Heart left ventricle (tissue), 16 donors: ENCODE data around the gene SHISA5. TPM values are rescaled to one million over a fixed set of nuclear protein-coding genes. Genes with fewer than 3 reads are reported as not detected.

Source experiments
- ATAC-seq, 4 donors: fragments of 200-7000 bp; cut with Tn5 transposase; one replicate each; pipeline ENCODE4 v1.9.1; 2020 to 2022; ENCODE audit warnings: moderate library complexity in 4 of 4, mild to moderate bottlenecking in 3 of 4, moderate number of reproducible peaks in 1 of 4
- DNase-seq, 5 donors: peaks; one replicate each; pipeline ENCODE4 v3.0.0-alpha.2; 2020
- H3K27ac ChIP-seq, 12 donors: fragments of 200-600 bp; sonication (generic) in 4 of 12; one replicate each; pipeline versions ENCODE4 v1.5.0 to v1.8.0; 2016 to 2022; ENCODE audit warnings: mild to moderate bottlenecking in 2 of 12
- H3K27me3 ChIP-seq, 9 donors: fragments of 200-600 bp; sonication (generic) in 2 of 9; one replicate each; pipeline versions ENCODE4 v1.5.1 to v1.8.0; 2016 to 2022; ENCODE audit warnings: mild to moderate bottlenecking in 3 of 9
- H3K36me3 ChIP-seq, 9 donors: fragments of 200-600 bp; sonication (generic) in 2 of 9; one replicate each; pipeline versions ENCODE4 v1.5.0 to v1.8.0; 2018 to 2022; ENCODE audit warnings: mild to moderate bottlenecking in 2 of 9
- H3K4me1 ChIP-seq, 12 donors: fragments of 200-600 bp; sonication (generic) in 4 of 12; one replicate each; pipeline versions ENCODE4 v1.5.0 to v1.8.0; 2016 to 2022; ENCODE audit warnings: mild to moderate bottlenecking in 3 of 12
- H3K4me3 ChIP-seq, 12 donors: fragments of 200-600 bp; sonication (generic) in 4 of 12; one replicate each; pipeline versions ENCODE4 v1.5.0 to v1.8.0; 2017 to 2022; ENCODE audit warnings: mild to moderate bottlenecking in 9 of 12, moderate library complexity in 4 of 12
- H3K9me3 ChIP-seq, 12 donors: fragments of 200-600 bp; sonication (generic) in 4 of 12; one replicate each; pipeline versions ENCODE4 v1.5.0 to v1.8.0; 2016 to 2022; ENCODE audit warnings: mild to moderate bottlenecking in 1 of 12
- CTCF ChIP-seq, 12 donors: fragments of 200-600 bp; sonication (generic) in 4 of 12; IDR thresholded peaks; one replicate each; pipeline versions ENCODE4 v1.5.0 to v1.8.0; 2018 to 2022; ENCODE audit warnings: antibody characterized with exemption in 12 of 12, mild to moderate bottlenecking in 5 of 12
- POLR2A ChIP-seq, 2 donors: fragments of 450-650 bp; IDR thresholded peaks; one replicate each; pipeline ENCODE4 v1.6.1; 2017; ENCODE audit warnings: antibody characterized with exemption in 2 of 2, mild to moderate bottlenecking in 2 of 2, moderate library complexity in 2 of 2
- WGBS, 4 donors: extraction: QIAGEN DNeasy Blood & Tissue Kit in 2 of 4; methylation state at CpG; one replicate each; pipeline versions ENCODE4 v1.1.5 to v1.1.7; 2013 to 2018; 5-methylcytosine and 5-hydroxymethylcytosine counted together
- intact Hi-C, 10 donors: fragments of 100-400 bp; cut with DNase I; formaldehyde crosslinking; loops; one replicate each; pipeline versions ENCODE4 v1.11.1 to v1.14.2; 2022
- polyA plus RNA-seq, 2 donors: library from polyadenylated mRNA; stranded (reverse); fragments of 200-250 nt; gene quantifications; one replicate each; pipeline ENCODE4 v1.2.3, GENCODE V29; 2013
- total RNA-seq, 9 donors: library from RNA; depleted of rRNA in 2 of 9; stranded (reverse); fragments of >200 nt in 2 of 9; fragmentation: NEBNext Ultra II Directional in 3 of 9; extraction: Animal tissue kit (Norgen Biotek cat#: 25700) in 3 of 9; gene quantifications; one replicate each; pipeline versions ENCODE4 v1.1.0 to v1.2.4, GENCODE V29; 2016 to 2023
- donor health status: ischemic (EF 13 %, LVEDD 7.1; RV severe dilation, severe dysfunction).
- donor health status: healthy with polysubstance abuse.
- donor health status: DM: no; HTN: yes; CAD: no.
- donor health status: DM: no; HTN: no; CAD: no.
- donor health status: ischemic (EF 25% LVEDD 6.9; RV normal size, moderate dysfunction).
- donor health status: ischemic (EF 25% LVEDD 5.7; RV mildly dilated, moderate dysfunction).
- donor health status: healthy.
- donor health status: DM: yes; HTN: yes; CAD: no.
- donor health status: ischemic (EF 35%, LVEDD 5.7; RV mildly dilated, moderate dysfunction).
- donor health status: nonischemic (EF 11% LVEDD 7.7; RV severe dilation, severe dysfunction).
- donor health status: DM: yes; HTN: yes; CAD: no.
- donor health status: PGD.
- donor health status: ischemic (EF 29% LVEDD 5.4; RV normal size, mild dysfunction).
- donor health status: nonischemic (EF 23%, LVEDD 6.1; RV moderate dilation, normal function).

Gene SHISA5
- total and polyA plus RNA-seq, 11 donors = 25.8 to 124 (median 54.6) TPM

GRCh38 chr3:48473617-48473952 is 30.4 kb downstream of the SHISA5 start:
- no peak for TF ChIP-seq POLR2A (IDR thresholded peaks at IDR 0.05)
- TF ChIP-seq CTCF (IDR thresholded peaks at IDR 0.05) = no peak
- Histone ChIP-seq H3K9me3 (no peaks in the 10 kb centered on the region), H3K27me3 (no peaks in the 10 kb centered on the region), H3K4me3 (peak overlapping the region in 7 of 12 donors; percentile 63 to 88 (median 74)), H3K27ac (peak overlapping the region; percentile 77 to 99 (median 97)), H3K36me3 (peaks cover 0 to 30% (median 10%) of the 10 kb centered on the region in 9 donors), H3K4me1 (peaks cover 9 to 61% (median 49%) of the 10 kb centered on the region in 12 donors)
- 62 to 71% (median 69%) methylated on average over 5 of the region's 5 CpGs for WGBS, 4 donors
- ATAC-seq (no peak), DNase-seq (no peak)
- intact Hi-C loops = loop anchor here in 4 of 10 donors (2.0 to 10.0 kb wide), 3 partner anchors 29 to 211 kb away; partner anchors contain the start of genes SHISA5 (in 2 of the 4) and NCKIPSD (in 1 of the 4)

DNA sequence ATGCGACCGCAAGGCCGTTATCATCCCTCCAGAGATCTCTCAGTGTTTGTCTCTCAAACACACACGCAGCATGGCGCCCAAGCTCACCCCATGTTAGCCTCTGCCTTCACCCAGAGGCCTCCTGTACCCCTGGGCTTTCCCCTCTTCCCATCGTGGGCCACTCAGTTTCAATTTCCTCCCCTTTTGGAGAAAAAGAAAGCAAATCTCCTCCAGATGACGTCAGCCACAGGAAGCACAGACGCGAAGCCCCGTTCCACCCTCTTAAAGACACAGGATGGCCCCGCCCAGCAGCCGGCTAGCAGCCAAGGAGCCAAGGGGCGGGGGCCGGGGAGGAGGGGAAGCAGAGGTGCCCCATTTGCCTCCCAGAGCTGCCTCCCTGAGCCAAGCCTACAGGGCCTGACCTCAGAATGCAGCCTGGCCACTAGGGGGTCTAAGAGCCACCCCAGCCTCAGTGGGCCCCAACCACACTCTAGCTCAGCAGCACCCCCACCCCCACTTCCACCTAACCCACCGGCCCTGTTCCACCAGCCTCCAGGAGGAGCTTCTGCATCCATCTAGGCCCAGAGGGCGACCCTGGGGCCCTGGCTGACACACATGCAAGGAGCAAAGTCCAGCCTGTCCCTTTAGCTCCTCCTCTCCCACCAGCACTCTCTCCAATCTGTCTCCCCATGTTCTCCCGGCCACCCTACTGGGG is 30.9 kb downstream of the SHISA5 start:
- peaks cover 11 to 63% (median 52%) of the 10 kb centered on the region in 12 donors for H3K4me1 ChIP-seq
- peaks cover 0 to 35% (median 14%) of the 10 kb centered on the region in 9 donors for H3K36me3 ChIP-seq
- DNase-seq (peak; percentile 92 to 96 (median 94)), ATAC-seq (peak; percentile 84 to 95 (median 93))
- no peaks in the 10 kb centered on the region for H3K27me3 ChIP-seq
- TF ChIP-seq CTCF (IDR thresholded peaks at IDR 0.05) = peak in 11 of 12 donors; percentile 15 to 63 (median 46)
- peak in 1 of 2 donors; percentile 72 for TF ChIP-seq POLR2A (IDR thresholded peaks at IDR 0.05)
- peak overlapping the region; percentile 77 to 99 (median 97) for H3K27ac ChIP-seq
- intact Hi-C loops = loop anchor here in 4 of 10 donors (2.0 to 10.0 kb wide), 3 partner anchors 30 to 212 kb away; partner anchors contain the start of genes SHISA5 (in 2 of the 4) and NCKIPSD (in 1 of the 4)
- WGBS, 4 donors = 10 to 11% (median 10%) methylated on average over 17 of the region's 17 CpGs
- H3K4me3 ChIP-seq = peak overlapping the region; percentile 35 to 88 (median 72)
- no peaks in the 10 kb centered on the region for H3K9me3 ChIP-seq

- Histone ChIP-seq H3K4me3 (peak overlapping the region; percentile 35 to 88 (median 72)), H3K27ac (peak overlapping the region; percentile 77 to 99 (median 97)), H3K9me3 (no peaks in the 10 kb centered on the region), H3K4me1 (peaks cover 13 to 63% (median 54%) of the 10 kb centered on the region in 12 donors), H3K36me3 (peaks cover 0 to 40% (median 15%) of the 10 kb centered on the region in 9 donors), H3K27me3 (no peaks in the 10 kb centered on the region)
- no peak for TF ChIP-seq POLR2A (IDR thresholded peaks at IDR 0.05)
- TF ChIP-seq CTCF (IDR thresholded peaks at IDR 0.05) = no peak
- intact Hi-C loops = loop anchor here in 4 of 10 donors (2.0 to 10.0 kb wide), 3 partner anchors 30 to 212 kb away; partner anchors contain the start of genes SHISA5 (in 2 of the 4) and NCKIPSD (in 1 of the 4)
- DNase-seq = no peak
- WGBS, 4 donors = 11 to 20% (median 18%) methylated on average over 4 to 5 of the region's 5 CpGs
- ATAC-seq = peak; percentile 11 to 55 (median 46)
These were observed 31.4 kb downstream of the SHISA5 start for GRCh38 chr3:48472673-48472922.

DNA sequence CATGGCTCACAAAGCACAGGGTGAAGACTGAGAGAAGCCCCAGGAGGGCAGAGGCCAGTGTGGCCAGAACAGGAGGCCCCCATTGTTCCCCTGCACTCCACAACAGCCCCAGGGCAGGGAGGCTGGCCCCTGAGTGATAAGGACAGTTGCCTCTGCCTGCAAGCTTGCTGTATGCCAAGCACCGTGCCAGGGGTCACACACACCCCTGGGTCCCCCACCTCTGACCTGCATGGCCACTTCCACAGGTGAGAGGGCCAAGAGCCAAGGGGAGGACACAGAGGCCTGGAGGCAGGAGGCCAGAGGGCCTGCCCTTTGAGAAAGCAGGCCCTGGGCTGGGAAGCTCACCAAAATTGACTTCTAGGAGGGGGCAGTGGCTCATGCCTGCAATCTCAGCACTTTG is 33.7 kb downstream of the SHISA5 start:
- Histone ChIP-seq H3K4me1 (peaks cover 17 to 81% (median 71%) of the 10 kb centered on the region in 12 donors), H3K27me3 (no peaks in the 10 kb centered on the region), H3K27ac (peak overlapping the region in 10 of 12 donors; percentile 20 to 100 (median 44)), H3K36me3 (peaks cover 0 to 43% (median 19%) of the 10 kb centered on the region in 9 donors), H3K4me3 (peak overlapping the region in 3 of 12 donors; percentile 2 to 11 (median 5)), H3K9me3 (no peaks in the 10 kb centered on the region)
- ATAC-seq = no peak
- intact Hi-C loops = loop anchor here in 1 of 10 donors (10.0 kb wide), 1 partner anchor 215 kb away; the partner anchor contains the start of gene NCKIPSD
- TF ChIP-seq CTCF (IDR thresholded peaks at IDR 0.05) = no peak
- no peak for TF ChIP-seq POLR2A (IDR thresholded peaks at IDR 0.05)
- 52 to 59% methylated on average over 1 of the region's 1 CpG; no CpG with 5 or more reads in 2 of the 4 donors for WGBS, 4 donors
- DNase-seq = no peak
